Measurements from ENCODE around the gene VPS37D. TPM values are rescaled to one million over a fixed set of nuclear protein-coding genes. Genes with fewer than 3 reads are reported as not detected.

Gene VPS37D
- total RNA-seq, 1 donor from 2014 or later: 15.6 TPM

- Mint-ChIP-seq H3K4me1 (ENCODE audit: low read depth) (no peaks in the 10 kb centered on the region), H3K36me3 (ENCODE audit: insufficient read depth) (peaks cover 21% of the 10 kb centered on the region), H3K27me3 (no peaks in the 10 kb centered on the region), H3K27ac (no peak overlapping the region), H3K4me3 (ENCODE audit: low read depth) (no peak overlapping the region), H3K9me3 (ENCODE audit: low read depth) (no peaks in the 10 kb centered on the region)
- peak; percentile 47 for DNase-seq (ENCODE audit: low spot score, unreplicated experiment)
- TF ChIP-seq CTCF (IDR thresholded peaks at IDR 0.05; ENCODE audit: unreplicated experiment): peak; percentile 65
Measured at GRCh38 chr7:73701357-73701995, 33.8 kb downstream of the VPS37D start.

GRCh38 chr7:73702226-73702625, 34.6 kb downstream of the VPS37D start:
- DNase-seq (ENCODE audit: low spot score, unreplicated experiment): no peak
- no peaks in the 10 kb centered on the region for H3K9me3 Mint-ChIP-seq (ENCODE audit: low read depth)
- no peak overlapping the region for H3K27ac Mint-ChIP-seq
- no peak overlapping the region for H3K4me3 Mint-ChIP-seq (ENCODE audit: low read depth)
- no peak for TF ChIP-seq CTCF (IDR thresholded peaks at IDR 0.05; ENCODE audit: unreplicated experiment)
- peaks cover 18% of the 10 kb centered on the region for H3K36me3 Mint-ChIP-seq (ENCODE audit: insufficient read depth)
- no peaks in the 10 kb centered on the region for H3K4me1 Mint-ChIP-seq (ENCODE audit: low read depth)
- H3K27me3 Mint-ChIP-seq: no peaks in the 10 kb centered on the region

- no peak overlapping the region for H3K27ac Mint-ChIP-seq
- H3K4me3 Mint-ChIP-seq (ENCODE audit: low read depth): no peak overlapping the region
- H3K27me3 Mint-ChIP-seq: no peaks in the 10 kb centered on the region
- H3K36me3 Mint-ChIP-seq (ENCODE audit: insufficient read depth): peaks cover 16% of the 10 kb centered on the region
- H3K9me3 Mint-ChIP-seq (ENCODE audit: low read depth): no peaks in the 10 kb centered on the region
- DNase-seq (ENCODE audit: low spot score, unreplicated experiment): no peak
- TF ChIP-seq CTCF (IDR thresholded peaks at IDR 0.05; ENCODE audit: unreplicated experiment): no peak
- no peaks in the 10 kb centered on the region for H3K4me1 Mint-ChIP-seq (ENCODE audit: low read depth)
Measured at GRCh38 chr7:73702665-73703064, 35.0 kb downstream of the VPS37D start.

GRCh38 chr7:73703225-73703624, 35.6 kb downstream of the VPS37D start:
- H3K27me3 Mint-ChIP-seq: no peaks in the 10 kb centered on the region
- no peak overlapping the region for H3K27ac Mint-ChIP-seq
- TF ChIP-seq CTCF (IDR thresholded peaks at IDR 0.05; ENCODE audit: unreplicated experiment): no peak
- H3K36me3 Mint-ChIP-seq (ENCODE audit: insufficient read depth): peaks cover 16% of the 10 kb centered on the region
- no peak overlapping the region for H3K4me3 Mint-ChIP-seq (ENCODE audit: low read depth)
- no peak for DNase-seq (ENCODE audit: low spot score, unreplicated experiment)
- H3K4me1 Mint-ChIP-seq (ENCODE audit: low read depth): no peaks in the 10 kb centered on the region
- H3K9me3 Mint-ChIP-seq (ENCODE audit: low read depth): no peaks in the 10 kb centered on the region

DNA sequence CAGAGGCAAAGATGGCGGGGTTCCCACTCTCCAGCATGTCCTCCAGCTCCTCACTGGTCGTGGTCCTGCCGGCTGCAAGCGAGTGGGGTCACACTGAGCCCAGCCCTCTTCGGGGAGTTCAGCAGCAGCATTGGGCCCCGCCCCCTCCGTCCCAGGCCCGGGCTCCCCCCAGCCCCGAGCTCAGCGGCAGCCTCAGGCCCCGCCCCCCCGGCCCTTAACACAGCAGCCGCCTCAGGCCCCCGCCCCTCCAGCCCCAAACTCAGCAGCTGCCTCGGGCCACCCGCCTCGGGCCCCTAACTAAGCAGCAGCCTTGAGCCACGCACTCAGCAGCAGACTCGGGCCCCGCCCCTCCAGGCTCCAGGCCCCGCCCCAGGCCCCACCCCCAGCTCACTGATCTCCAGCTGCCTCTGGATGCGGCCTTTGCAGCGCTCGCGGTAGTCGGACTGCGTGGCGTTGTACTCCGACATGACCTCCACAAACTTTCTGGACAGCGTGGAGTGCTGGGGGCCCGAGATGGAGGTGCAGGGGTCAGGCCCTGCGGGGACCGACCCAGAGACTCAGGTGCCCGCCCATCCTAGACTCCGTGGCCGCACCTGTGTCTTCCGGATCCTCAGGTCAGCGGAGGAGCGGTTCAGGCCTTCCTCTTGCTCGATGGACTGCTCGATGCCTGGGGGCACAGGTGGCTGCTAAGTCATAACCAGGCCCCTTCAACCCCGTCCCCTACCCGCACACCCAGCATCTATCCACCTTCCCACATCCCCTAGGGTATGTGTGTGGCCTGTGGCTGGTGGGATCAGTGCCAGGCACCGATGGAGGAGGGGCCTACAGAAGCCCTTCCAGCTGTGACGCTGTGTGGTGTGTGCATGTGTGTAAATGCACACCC, 36.4 kb downstream of the VPS37D start:
- TF ChIP-seq CTCF (IDR thresholded peaks at IDR 0.05; ENCODE audit: unreplicated experiment): no peak
- DNase-seq (ENCODE audit: low spot score, unreplicated experiment): no peak
- Mint-ChIP-seq H3K4me3 (ENCODE audit: low read depth) (no peak overlapping the region), H3K9me3 (ENCODE audit: low read depth) (no peaks in the 10 kb centered on the region), H3K27ac (no peak overlapping the region), H3K4me1 (ENCODE audit: low read depth) (no peaks in the 10 kb centered on the region), H3K36me3 (ENCODE audit: insufficient read depth) (peaks cover 14% of the 10 kb centered on the region), H3K27me3 (no peaks in the 10 kb centered on the region)
